SK-N-SH (cell line): ENCODE data around the gene CYP8B1. TPM values are rescaled to one million over a fixed set of nuclear protein-coding genes. Genes with fewer than 3 reads are reported as not detected.

Experiments
- CTCF ChIA-PET: fragments of 300-600, 350-600 bp; formaldehyde crosslinking; extraction: SDS; loops from one replicate; lab custom pipeline; 2021; lab: Yijun Ruan, JAX
- POLR2A ChIA-PET: fragments of 350-600 bp; sonication (Branson Sonifier 250); formaldehyde crosslinking; extraction: SDS; loops from one replicate; lab custom pipeline; 2020; ENCODE audit warnings: antibody characterized with exemption, inconsistent platforms; lab: Yijun Ruan, JAX
- DNase-seq: peaks from one replicate; pipeline ENCODE4 v3.0.0; 2012
- H2AFZ ChIP-seq: fragments of 200-600 bp; sonication (generic); 2 replicates; pipeline ENCODE4 v1.8.1; 2016; ENCODE audit warnings: antibody characterized with exemption, mild to moderate bottlenecking, low read depth
- H3F3A ChIP-seq: fragments of 200-600 bp; sonication (generic); replicated peaks from 2 replicates; pipeline ENCODE3; 2016; ENCODE audit warnings: antibody characterized with exemption, mild to moderate bottlenecking; ENCODE audit not compliant: insufficient read depth
- H3K27ac ChIP-seq, 2 experiments: fragments of 200-500 bp in 1 of 2; fragments of 200-600 bp in 1 of 2; sonication (Bioruptor generic) in 1 of 2; sonication (generic), shearing (Covaris generic) in 1 of 2; 2 replicates each; pipeline versions ENCODE4 v1.5.1 to v1.6.1; 2014 to 2016; ENCODE audit warnings: low read depth in 2 of 2, inconsistent platforms in 1 of 2, low read length in 1 of 2, mild to moderate bottlenecking in 1 of 2, mixed read lengths in 1 of 2
- H3K27me3 ChIP-seq: fragments of 200-600 bp; sonication (generic), shearing (Covaris generic); 2 replicates; pipeline ENCODE4 v1.6.1; 2016; ENCODE audit warnings: mixed run types; ENCODE audit not compliant: insufficient read depth
- H3K36me3 ChIP-seq, 2 experiments: fragments of 200-500 bp in 1 of 2; fragments of 200-600 bp in 1 of 2; sonication (Bioruptor generic) in 1 of 2; sonication (generic) in 1 of 2; replicated peaks in 1 of 2; 2 replicates each; pipeline versions ENCODE3 to v1.5.1; 2014 to 2016; ENCODE audit warnings: low read length in 1 of 2, mild to moderate bottlenecking in 1 of 2; ENCODE audit not compliant: insufficient read depth in 2 of 2, control insufficient read depth in 1 of 2
- H3K4me1 ChIP-seq, 2 experiments: fragments of 200-500 bp in 1 of 2; fragments of 200-600 bp in 1 of 2; sonication (Bioruptor generic) in 1 of 2; sonication (generic), shearing (Covaris generic) in 1 of 2; 2 replicates each; pipeline versions ENCODE4 v1.5.1 to v1.6.1; 2014 to 2016; ENCODE audit warnings: low read depth in 1 of 2, low read length in 1 of 2, mixed run types in 1 of 2; ENCODE audit not compliant: insufficient read depth in 2 of 2, control insufficient read depth in 1 of 2
- H3K4me2 ChIP-seq: fragments of 200-600 bp; sonication (generic), shearing (Covaris generic); 2 replicates; pipeline ENCODE4 v1.6.1; 2017; ENCODE audit warnings: mixed run types
- H3K4me3 ChIP-seq, 2 experiments: fragments of 200-500 bp in 1 of 2; fragments of 200-600 bp in 1 of 2; sonication (Bioruptor generic) in 1 of 2; sonication (generic), shearing (Covaris generic) in 1 of 2; 2 replicates each; pipeline versions ENCODE4 v1.5.1 to v1.8.1; 2014 to 2016; ENCODE audit warnings: low read depth in 2 of 2, inconsistent platforms in 1 of 2, low read length in 1 of 2, mild to moderate bottlenecking in 1 of 2, mixed read lengths in 1 of 2, moderate library complexity in 1 of 2
- H3K79me2 ChIP-seq: fragments of 200-600 bp; sonication (generic); 2 replicates; pipeline ENCODE4 v1.8.1; 2017; ENCODE audit warnings: mild to moderate bottlenecking; ENCODE audit not compliant: insufficient read depth
- H3K9ac ChIP-seq: fragments of 200-600 bp; sonication (generic); 2 replicates; pipeline ENCODE4 v1.6.1; 2017; ENCODE audit warnings: mixed run types
- H3K9me2 ChIP-seq: fragments of 200-600 bp; sonication (generic); 2 replicates; pipeline ENCODE4 v1.6.1; 2017; ENCODE audit warnings: mixed run types
- H3K9me3 ChIP-seq: fragments of 200-600 bp; sonication (generic); 2 replicates; pipeline ENCODE4 v1.6.1; 2017; ENCODE audit warnings: mixed run types, mild to moderate bottlenecking, moderate library complexity
- H4K20me1 ChIP-seq: fragments of 200-600 bp; sonication (generic); 2 replicates; pipeline ENCODE4 v1.6.1; 2017; ENCODE audit warnings: mild to moderate bottlenecking, mixed run types; ENCODE audit not compliant: insufficient read depth
- EP300 ChIP-seq, 2 experiments: IDR thresholded peaks; 2 replicates each; pipeline versions ENCODE4 v1.4.0 to v1.6.1; 2012; ENCODE audit warnings: borderline replicate concordance in 1 of 2, low read depth in 1 of 2, low read length in 1 of 2
- FOSL2 ChIP-seq: IDR thresholded peaks from 2 replicates; pipeline ENCODE4 v1.4.0; 2012; ENCODE audit warnings: low read depth, mild to moderate bottlenecking, moderate library complexity, borderline replicate concordance
- IRF3 ChIP-seq: fragments of 150-350 bp; IDR thresholded peaks from 2 replicates; pipeline ENCODE4 v1.6.1; 2016; ENCODE audit warnings: mild to moderate bottlenecking, low read depth, low read length
- JUND ChIP-seq: IDR thresholded peaks from 2 replicates; pipeline ENCODE4 v1.4.0; 2012
- MEF2A ChIP-seq: IDR thresholded peaks from 2 replicates; pipeline ENCODE4 v1.4.0; 2012; ENCODE audit warnings: low read depth, borderline replicate concordance
- MXI1 ChIP-seq: IDR thresholded peaks from 2 replicates; pipeline ENCODE4 v1.6.1; 2012; ENCODE audit warnings: mild to moderate bottlenecking, low read depth, low read length, improper control_type of control experiment
- NFIC ChIP-seq: IDR thresholded peaks from 2 replicates; pipeline ENCODE4 v1.4.0; 2012; ENCODE audit warnings: borderline replicate concordance
- RAD21 ChIP-seq: IDR thresholded peaks from 2 replicates; pipeline ENCODE4 v1.6.1; 2012; ENCODE audit warnings: mild to moderate bottlenecking, low read length
- USF1 ChIP-seq: IDR thresholded peaks from 2 replicates; pipeline ENCODE4 v1.4.0; 2012; ENCODE audit warnings: low read depth, borderline replicate concordance
- WGBS: methylation state at CpG from one replicate; pipeline ENCODE4 v1.1.6; 2017; ENCODE audit warnings: low lambda C conversion rate; 5-methylcytosine and 5-hydroxymethylcytosine counted together
- polyA plus RNA-seq, 3 experiments: library from polyadenylated mRNA; depleted of rRNA; stranded (reverse); fragments of >200 nt; gene quantifications; 2 replicates each; pipeline ENCODE4 v1.2.3, GENCODE V29; 2012
- TF ChIP-seq, protein P1 (sequence below): IDR thresholded peaks from 2 replicates; pipeline ENCODE4 v1.4.0; 2012; ENCODE audit warnings: low read depth, borderline replicate concordance

CYP8B1 gene
- polyA plus RNA-seq, 1 of the 3 experiments (the other 2 are of a cell fraction) = not detected

- TF ChIP-seq, protein P1, sequence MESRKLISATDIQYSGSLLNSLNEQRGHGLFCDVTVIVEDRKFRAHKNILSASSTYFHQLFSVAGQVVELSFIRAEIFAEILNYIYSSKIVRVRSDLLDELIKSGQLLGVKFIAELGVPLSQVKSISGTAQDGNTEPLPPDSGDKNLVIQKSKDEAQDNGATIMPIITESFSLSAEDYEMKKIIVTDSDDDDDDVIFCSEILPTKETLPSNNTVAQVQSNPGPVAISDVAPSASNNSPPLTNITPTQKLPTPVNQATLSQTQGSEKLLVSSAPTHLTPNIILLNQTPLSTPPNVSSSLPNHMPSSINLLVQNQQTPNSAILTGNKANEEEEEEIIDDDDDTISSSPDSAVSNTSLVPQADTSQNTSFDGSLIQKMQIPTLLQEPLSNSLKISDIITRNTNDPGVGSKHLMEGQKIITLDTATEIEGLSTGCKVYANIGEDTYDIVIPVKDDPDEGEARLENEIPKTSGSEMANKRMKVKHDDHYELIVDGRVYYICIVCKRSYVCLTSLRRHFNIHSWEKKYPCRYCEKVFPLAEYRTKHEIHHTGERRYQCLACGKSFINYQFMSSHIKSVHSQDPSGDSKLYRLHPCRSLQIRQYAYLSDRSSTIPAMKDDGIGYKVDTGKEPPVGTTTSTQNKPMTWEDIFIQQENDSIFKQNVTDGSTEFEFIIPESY = no peak
- TF ChIP-seq MEF2A (no peak), RAD21 (no peak), USF1 (no peak), JUND (no peak)
- TF ChIP-seq, all 33 proteins: peak for 0
Measured at GRCh38 chr3:42844412-42844713, 31.3 kb downstream of the CYP8B1 start (continued).

GRCh38 chr3:42843713-42844411, 31.8 kb downstream of the CYP8B1 start:
- H3K4me1 ChIP-seq = peaks cover 0 to 21% of the 10 kb centered on the region in 2 experiments; a peak in 1 of 4 replicates
- H2AFZ ChIP-seq = no peak overlapping the region
- 84% methylated on average over 6 of the region's 6 CpGs for WGBS
- no peaks in the 10 kb centered on the region for H4K20me1 ChIP-seq
- no peaks in the 10 kb centered on the region for H3K79me2 ChIP-seq
- no peak for DNase-seq
- TF ChIP-seq NFIC (no peak), IRF3 (no peak), FOSL2 (no peak), EP300 (IDR thresholded peaks at IDR 0.05; ENCODE audit: borderline replicate concordance in 1 of 2, low read depth in 1 of 2, low read length in 1 of 2) (no peak), MXI1 (no peak)
- H3K27ac ChIP-seq = no peak overlapping the region
- no peaks in the 10 kb centered on the region for H3K36me3 ChIP-seq
- ChIA-PET CTCF (interaction anchor here (1.1 to 2.3 kb wide), 2 partner anchors 13 to 37 kb away, joined by 3 to 11 read pairs; no protein-coding TSS in a partner anchor), POLR2A (no interaction called here)
- no peak overlapping the region for H3K9ac ChIP-seq
- no peak overlapping the region for H3K4me2 ChIP-seq
- H3K4me3 ChIP-seq = no peak overlapping the region
- H3F3A ChIP-seq = no peaks in the 10 kb centered on the region
- H3K9me3 ChIP-seq = no peaks in the 10 kb centered on the region
- no peaks in the 10 kb centered on the region; the same call in 1 of the 2 replicates for H3K27me3 ChIP-seq
- no peaks in the 10 kb centered on the region for H3K9me2 ChIP-seq

DNA sequence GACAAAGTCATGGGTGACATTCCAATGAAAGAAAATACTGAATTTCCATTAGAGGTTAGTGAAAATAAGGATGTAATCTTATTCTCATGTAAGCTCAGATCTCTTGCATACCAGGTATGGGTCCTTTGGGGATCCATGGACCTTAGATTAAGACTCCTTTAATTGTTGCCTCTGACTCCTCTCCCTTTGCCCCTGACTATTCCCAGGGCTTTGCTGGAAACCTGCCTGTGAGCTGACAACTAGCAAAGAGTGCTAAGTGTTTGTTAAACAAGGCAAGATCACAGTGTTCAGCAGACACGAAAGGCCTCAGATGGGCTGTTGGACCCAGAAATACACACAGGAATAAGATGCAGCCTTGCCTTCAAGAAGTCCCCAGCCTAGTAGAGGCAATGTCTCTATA, 34.3 kb downstream of the CYP8B1 start:
- TF ChIP-seq RAD21 (no peak), EP300 (IDR thresholded peaks at IDR 0.05; ENCODE audit: borderline replicate concordance in 1 of 2, low read depth in 1 of 2, low read length in 1 of 2) (no peak)
- Histone ChIP-seq H2AFZ (no peak overlapping the region), H4K20me1 (no peaks in the 10 kb centered on the region), H3K27ac (no peak overlapping the region), H3K4me2 (no peak overlapping the region), H3K9me3 (no peaks in the 10 kb centered on the region), H3K79me2 (no peaks in the 10 kb centered on the region), H3K4me3 (no peak overlapping the region), H3K9ac (no peak overlapping the region), H3K36me3 (no peaks in the 10 kb centered on the region), H3K9me2 (no peaks in the 10 kb centered on the region), H3K4me1 (peaks cover 0 to 6% of the 10 kb centered on the region in 2 experiments; a peak in 1 of 4 replicates), H3F3A (no peaks in the 10 kb centered on the region), H3K27me3 (no peaks in the 10 kb centered on the region; the same call in 1 of the 2 replicates)
- DNase-seq = no peak
- WGBS = 53% methylated on average over 1 of the region's 1 CpG
- ChIA-PET CTCF (interaction anchor here (0.8 to 4.8 kb wide), 5 partner anchors 10 to 60 kb away, joined by 3 to 51 read pairs (median 28); no protein-coding TSS in a partner anchor), POLR2A (no interaction called here)
